ENCODE measurements around the gene SBF2. TPM values are rescaled to one million over a fixed set of nuclear protein-coding genes. Genes with fewer than 3 reads are reported as not detected.

SBF2 gene
- total and polyA plus RNA-seq, 2 donors (not counting 3 experiments of a cell fraction or from before 2014, with no cell fraction given) = 15.4 to 42.4 TPM

GRCh38 chr11:9765320-9766101 lies 528.5 kb downstream of the SBF2 start:
- no TSS peak for BruUV-seq (replicated peaks)
- Histone ChIP-seq H3K4me3 (replicated peaks in 1 of 3; ENCODE audit: insufficient read depth in 1 of 3, low read depth in 1 of 3, low read length in 3 of 3) (no peak overlapping the region), H3K27ac (ENCODE audit: insufficient read depth, low read depth, low read length) (peak overlapping the region; percentile 46), H3K9me3 (replicated peaks; ENCODE audit: control insufficient read depth, insufficient read depth, low read length) (no peaks in the 10 kb centered on the region), H3K4me2 (ENCODE audit: insufficient read depth, low read length) (no peak overlapping the region), H3K36me3 (ENCODE audit: control insufficient read depth in 2 of 2, extremely low read depth in 1 of 2, insufficient read depth in 2 of 2, low read length in 2 of 2) (no peaks in the 10 kb centered on the region), H3K9me1 (replicated peaks; ENCODE audit: control insufficient read depth, extremely low read depth, insufficient read depth, low read length) (no peaks in the 10 kb centered on the region), H3K79me2 (ENCODE audit: control insufficient read depth, insufficient read depth, low read length) (no peaks in the 10 kb centered on the region), H3K27me3 (ENCODE audit: control insufficient read depth in 2 of 2, insufficient read depth in 2 of 2, low read length in 2 of 2) (no peaks in the 10 kb centered on the region), H3K9ac (replicated peaks; ENCODE audit: extremely low read depth, insufficient read depth, low read length) (no peak overlapping the region), H4K20me1 (replicated peaks; ENCODE audit: control insufficient read depth, extremely low read depth, insufficient read depth, low read length) (no peaks in the 10 kb centered on the region), H3K4me1 (ENCODE audit: control insufficient read depth, extremely low read depth, insufficient read depth, low read length) (peaks cover 17% of the 10 kb centered on the region), H2AFZ (ENCODE audit: low read depth, low read length) (no peak overlapping the region)
- TF ChIP-seq POLR2AphosphoS5 (IDR thresholded peaks at IDR 0.05; ENCODE audit: insufficient read depth, low read depth, low read length) = peak; percentile 72
- TF ChIP-seq, protein P1, sequence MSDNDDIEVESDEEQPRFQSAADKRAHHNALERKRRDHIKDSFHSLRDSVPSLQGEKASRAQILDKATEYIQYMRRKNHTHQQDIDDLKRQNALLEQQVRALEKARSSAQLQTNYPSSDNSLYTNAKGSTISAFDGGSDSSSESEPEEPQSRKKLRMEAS (IDR thresholded peaks at IDR 0.05; ENCODE audit: insufficient read depth, insufficient read length) = no peak
- intact Hi-C loops (cut with micrococcal nuclease) (no loop called here), dilution Hi-C loops (cut with MboI; ENCODE audit: extremely low pct_ligation_motif_present, low sequenced_read_pairs) (no loop called here)
- ChIA-PET POLR2A (interaction anchor here (0.5 to 1.9 kb wide), 2 partner anchors 539 to 545 kb away, joined by 4 to 7 read pairs; partner anchors contain the start of gene ADM), CTCF (interaction anchor here (0.7 to 1.6 kb wide), 7 partner anchors 12 to 601 kb away, joined by 3 to 5 read pairs (median 3); no protein-coding TSS in a partner anchor)
- DNase-seq (ENCODE audit: low read depth, low spot score) (peak; percentile 92), FAIRE-seq (peak; percentile 91)

DNA sequence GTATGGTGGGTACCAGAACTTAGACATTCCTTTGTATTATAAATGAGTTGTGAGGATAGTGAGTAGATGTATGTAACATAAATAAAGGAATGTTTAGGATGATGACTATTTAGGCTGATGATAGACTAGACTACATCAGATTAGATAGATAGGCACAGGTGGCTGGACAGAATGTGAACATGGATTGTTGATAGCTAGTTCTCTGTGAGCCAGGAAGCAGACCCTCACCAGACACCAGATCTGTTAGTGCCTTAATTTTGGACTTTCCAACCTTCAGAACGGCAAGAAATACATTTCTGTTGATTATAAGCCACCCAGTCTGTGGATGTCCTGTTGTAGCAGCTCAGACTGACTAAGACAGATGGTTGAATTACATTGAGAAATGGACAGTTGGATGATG lies 530.7 kb downstream of the SBF2 start:
- ChIA-PET CTCF (interaction anchor here (1.1 to 1.2 kb wide), 3 partner anchors 80 to 314 kb away, joined by 3 read pairs; no protein-coding TSS in a partner anchor), POLR2A (no interaction called here)
- H3K9me1 ChIP-seq (replicated peaks; ENCODE audit: control insufficient read depth, extremely low read depth, insufficient read depth, low read length) = no peaks in the 10 kb centered on the region
- H3K79me2 ChIP-seq (ENCODE audit: control insufficient read depth, insufficient read depth, low read length) = no peaks in the 10 kb centered on the region
- no peaks in the 10 kb centered on the region for H3K36me3 ChIP-seq (ENCODE audit: control insufficient read depth in 2 of 2, extremely low read depth in 1 of 2, insufficient read depth in 2 of 2, low read length in 2 of 2)
- dilution Hi-C loops (cut with MboI; ENCODE audit: extremely low pct_ligation_motif_present, low sequenced_read_pairs) = no loop called here
- no peak overlapping the region for H3K9ac ChIP-seq (replicated peaks; ENCODE audit: extremely low read depth, insufficient read depth, low read length)
- TF ChIP-seq GATA2 (IDR thresholded peaks at IDR 0.05; ENCODE audit: insufficient read depth, insufficient read length, low read depth, low read length) (no peak), CTCF (IDR thresholded peaks at IDR 0.05; ENCODE audit: extremely low read depth in 1 of 2, insufficient read depth in 1 of 2, low read depth in 1 of 2, low read length in 2 of 2) (no peak), JUN (IDR thresholded peaks at IDR 0.05; ENCODE audit: borderline replicate concordance, insufficient read depth, insufficient read length, low read depth) (no peak), POLR2A (IDR thresholded peaks at IDR 0.05; ENCODE audit: low read depth, low read length) (no peak), FOS (IDR thresholded peaks at IDR 0.05; ENCODE audit: borderline replicate concordance, insufficient read depth, low read length) (no peak), EZH2 (IDR thresholded peaks at IDR 0.05; ENCODE audit: borderline replicate concordance, low read depth, low read length, severe bottlenecking) (no peak), POLR2AphosphoS5 (IDR thresholded peaks at IDR 0.05; ENCODE audit: insufficient read depth, low read depth, low read length) (no peak), MYC (IDR thresholded peaks at IDR 0.05; ENCODE audit: low read depth, low read length) (no peak)
- TF ChIP-seq, protein P1 (IDR thresholded peaks at IDR 0.05; ENCODE audit: insufficient read depth, insufficient read length) = no peak
- H3K4me1 ChIP-seq (ENCODE audit: control insufficient read depth, extremely low read depth, insufficient read depth, low read length) = peaks cover 31% of the 10 kb centered on the region
- no peak overlapping the region for H3K27ac ChIP-seq (ENCODE audit: insufficient read depth, low read depth, low read length)
- H3K9me3 ChIP-seq (replicated peaks; ENCODE audit: control insufficient read depth, insufficient read depth, low read length) = no peaks in the 10 kb centered on the region
- no peak overlapping the region for H3K4me2 ChIP-seq (ENCODE audit: insufficient read depth, low read length)
- no peaks in the 10 kb centered on the region for H3K27me3 ChIP-seq (ENCODE audit: control insufficient read depth in 2 of 2, insufficient read depth in 2 of 2, low read length in 2 of 2)
- H2AFZ ChIP-seq (ENCODE audit: low read depth, low read length) = no peak overlapping the region
- FAIRE-seq (no peak), DNase-seq (ENCODE audit: low read depth, low spot score) (no peak)
- no TSS peak for BruUV-seq (replicated peaks)
- no peaks in the 10 kb centered on the region for H4K20me1 ChIP-seq (replicated peaks; ENCODE audit: control insufficient read depth, extremely low read depth, insufficient read depth, low read length)
- intact Hi-C loops (cut with micrococcal nuclease) = no loop called here
- no peak overlapping the region for H3K4me3 ChIP-seq (replicated peaks in 1 of 3; ENCODE audit: insufficient read depth in 1 of 3, low read depth in 1 of 3, low read length in 3 of 3)
